BLaER1 treated with 17β-estradiol and CSF1 and Interleukin-3, amounts not matched to agents 10 nM and 100 nM (cell line): ENCODE data around the gene SLC34A1.
A peak's percentile ranks its signal among the peaks of the same experiment; 100 is the strongest.

Source experiments
- H3K27ac ChIP-seq, 11 experiments: shearing (Covaris generic); formaldehyde crosslinking; 2 replicates each; pipeline ENCODE4 v1.8.1; 2022
- H3K27me3 ChIP-seq, 11 experiments: shearing (Covaris generic); formaldehyde crosslinking; 2 replicates each; pipeline ENCODE4 v1.8.1; 2022
- H3K36me3 ChIP-seq, 11 experiments: shearing (Covaris generic); formaldehyde crosslinking; 2 replicates each; pipeline ENCODE4 v1.8.1; 2022
- H3K4me1 ChIP-seq, 10 experiments: shearing (Covaris generic); formaldehyde crosslinking; 2 replicates each; pipeline ENCODE4 v1.8.1; 2022
- H3K4me2 ChIP-seq, 11 experiments: shearing (Covaris generic); formaldehyde crosslinking; 2 replicates each; pipeline ENCODE4 v1.8.1; 2022
- H3K4me3 ChIP-seq, 10 experiments: shearing (Covaris generic); formaldehyde crosslinking; 2 replicates each; pipeline ENCODE4 v1.8.1; 2022
- H3K9ac ChIP-seq, 11 experiments: shearing (Covaris generic); formaldehyde crosslinking; 2 replicates each; pipeline ENCODE4 v1.8.1; 2022
- H3K9me3 ChIP-seq, 11 experiments: shearing (Covaris generic); formaldehyde crosslinking; replicated peaks in 1 of 11; 2 replicates each; pipeline ENCODE4 v1.8.1; 2022
- H4K20me1 ChIP-seq, 11 experiments: shearing (Covaris generic); formaldehyde crosslinking; 2 replicates each; pipeline ENCODE4 v1.8.1; 2022
- Cebpa-rat ChIP-seq, 11 experiments: shearing (Covaris generic); IDR thresholded peaks; 2 replicates each; pipeline ENCODE4 v1.8.1; 2022

SLC34A1 gene

DNA sequence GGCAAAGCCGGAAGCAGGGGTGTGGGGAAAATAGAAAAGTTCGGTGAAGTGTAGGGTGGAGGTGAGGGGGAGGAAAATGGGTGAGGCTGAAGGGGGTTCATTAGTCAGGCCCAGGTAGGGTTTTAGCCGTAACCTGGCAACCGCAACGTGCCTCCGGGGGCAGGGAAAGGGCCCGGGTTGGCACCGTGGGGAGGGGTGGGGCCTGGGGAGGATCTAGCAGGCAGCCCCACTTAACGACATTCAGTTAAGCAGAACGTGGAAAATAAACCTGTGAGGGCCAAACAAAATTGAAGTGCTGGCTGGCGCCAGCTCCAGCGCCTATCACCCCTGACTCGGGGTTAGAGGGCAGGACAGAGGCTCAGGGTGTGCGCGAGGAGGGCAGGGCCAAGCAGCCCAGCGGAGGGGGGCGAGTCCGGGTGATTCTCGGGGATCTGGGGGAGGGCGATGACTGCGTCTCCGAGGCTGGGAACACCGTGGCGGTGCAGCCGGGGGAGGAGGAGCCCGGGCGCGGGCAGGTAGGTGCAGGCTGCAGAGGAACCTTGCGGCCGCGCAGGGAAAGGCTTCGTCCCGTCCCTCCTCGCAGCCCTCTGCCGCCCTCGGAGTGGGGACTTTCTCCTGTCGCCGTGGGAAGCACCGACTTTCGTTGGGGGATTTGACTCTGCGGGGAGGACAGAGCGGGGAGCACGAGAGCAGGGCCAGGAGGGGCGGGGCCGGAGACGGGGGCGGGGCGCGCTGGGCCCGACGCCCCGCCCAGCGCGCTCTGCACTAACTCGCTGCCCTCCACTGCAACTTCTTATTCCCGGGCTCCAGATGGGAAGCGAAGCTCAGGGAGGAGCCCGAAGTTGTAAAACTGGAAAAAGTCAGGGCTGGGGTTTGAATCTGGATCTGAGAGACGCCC, 21.4 kb upstream of the SLC34A1 start:
- Histone ChIP-seq H4K20me1 (peaks cover 0 to 60% (median 4%) of the 10 kb centered on the region in 11 experiments; a peak in 8 of 22 replicates), H3K4me1 (peaks cover 56 to 86% (median 73%) of the 10 kb centered on the region in 10 experiments), H3K36me3 (peaks cover 0 to 13% (median 6%) of the 10 kb centered on the region in 11 experiments; a peak in 14 of 22 replicates), H3K4me3 (peak overlapping the region in 9 of 10 experiments; percentile 20 to 60 (median 44); a peak in 14 of 20 replicates), H3K27ac (peak overlapping the region in 1 of 11 experiments; percentile 19; a peak in 1 of 22 replicates), H3K4me2 (peak overlapping the region; percentile 76 to 98 (median 90)), H3K9me3 (no peaks in the 10 kb centered on the region), H3K27me3 (no peaks in the 10 kb centered on the region), H3K9ac (peak overlapping the region in 8 of 11 experiments; percentile 10 to 56 (median 30); a peak in 8 of 22 replicates)
- TF ChIP-seq Cebpa-rat (IDR thresholded peaks at IDR 0.05): no peak

DNA sequence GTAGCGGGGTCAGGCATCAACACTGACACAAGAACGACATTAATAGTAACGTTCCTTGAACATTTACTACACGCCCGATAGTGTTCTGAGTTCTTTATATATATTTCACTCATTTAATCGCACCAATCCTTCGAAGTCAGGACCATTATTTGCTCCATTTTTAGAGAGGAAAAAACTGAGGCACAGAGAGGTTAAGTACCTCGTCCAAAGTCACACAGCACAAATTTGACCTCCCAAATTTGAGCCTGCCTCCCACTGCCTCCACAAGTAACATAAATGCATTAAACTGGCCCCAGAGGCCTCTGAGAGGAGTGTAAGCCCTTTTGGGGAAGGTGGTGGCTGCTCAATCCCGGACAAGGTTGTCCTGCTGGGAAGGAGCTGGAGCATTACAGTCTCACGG, 20.7 kb upstream of the SLC34A1 start:
- TF ChIP-seq Cebpa-rat (IDR thresholded peaks at IDR 0.05): no peak
- Histone ChIP-seq H3K4me3 (peak overlapping the region in 3 of 10 experiments; percentile 46 to 60 (median 49); a peak in 4 of 20 replicates), H3K9ac (no peak overlapping the region)

DNA sequence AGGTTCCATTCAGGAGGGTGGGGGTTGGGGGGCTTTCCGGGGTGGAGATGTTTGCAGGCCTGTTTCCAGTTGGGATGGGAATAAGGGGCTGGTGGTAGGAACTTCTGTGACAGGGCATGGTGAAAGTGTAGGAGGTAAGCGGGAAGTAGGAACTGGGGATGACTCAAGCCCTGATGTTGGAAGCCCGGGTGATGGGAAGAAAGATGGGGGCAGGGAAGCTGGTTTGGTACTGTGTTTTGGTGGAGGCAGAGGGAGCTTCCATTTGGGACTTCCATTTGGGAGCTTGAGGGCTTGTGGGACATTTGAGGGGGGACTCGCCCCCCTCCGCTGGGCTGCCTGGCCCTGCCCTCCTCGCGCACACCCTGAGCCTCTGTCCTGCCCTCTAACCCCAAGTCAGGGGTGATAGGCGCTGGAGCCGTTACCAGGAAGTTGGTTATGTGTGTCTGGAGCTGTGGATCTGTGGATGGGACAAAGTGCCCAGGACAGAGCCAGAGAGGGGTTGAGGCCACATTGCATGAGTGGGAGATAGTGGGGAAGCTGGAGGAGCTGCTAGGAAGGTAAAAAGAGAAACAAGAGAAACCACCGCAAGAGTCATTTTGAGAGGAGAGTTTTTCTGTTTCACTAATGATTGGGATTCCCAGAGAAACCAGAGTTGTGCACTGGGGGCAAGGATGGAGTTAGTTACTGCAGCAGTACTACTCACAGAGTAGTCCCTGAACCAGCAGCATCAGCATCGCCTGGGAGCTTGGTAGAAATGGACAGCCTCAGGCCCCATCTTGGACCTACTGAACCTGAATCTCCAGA, 19.9 kb upstream of the SLC34A1 start:
- no peak for TF ChIP-seq Cebpa-rat (IDR thresholded peaks at IDR 0.05)
- Histone ChIP-seq H3K4me1 (peaks cover 49 to 82% (median 65%) of the 10 kb centered on the region in 10 experiments), H3K4me3 (no peak overlapping the region), H3K27me3 (no peaks in the 10 kb centered on the region), H3K4me2 (peak overlapping the region in 6 of 11 experiments; percentile 24 to 98 (median 88); a peak in 10 of 22 replicates), H3K27ac (no peak overlapping the region), H4K20me1 (peaks cover 0 to 72% (median 4%) of the 10 kb centered on the region in 11 experiments; a peak in 10 of 22 replicates), H3K36me3 (peaks cover 5 to 24% (median 15%) of the 10 kb centered on the region in 11 experiments; a peak in 17 of 22 replicates), H3K9me3 (no peaks in the 10 kb centered on the region), H3K9ac (no peak overlapping the region)

More for the DNA sequence above, 20.7 kb upstream of the SLC34A1 start:
- peak overlapping the region; percentile 76 to 98 (median 90) for H3K4me2 ChIP-seq
- peaks cover under 1 to 20% (median 13%) of the 10 kb centered on the region in 11 experiments; a peak in 17 of 22 replicates for H3K36me3 ChIP-seq
- H3K27ac ChIP-seq: no peak overlapping the region
- H4K20me1 ChIP-seq: peaks cover 0 to 67% (median 4%) of the 10 kb centered on the region in 11 experiments; a peak in 8 of 22 replicates
- H3K27me3 ChIP-seq: no peaks in the 10 kb centered on the region
- H3K9me3 ChIP-seq: no peaks in the 10 kb centered on the region
- peaks cover 49 to 82% (median 66%) of the 10 kb centered on the region in 10 experiments for H3K4me1 ChIP-seq

DNA sequence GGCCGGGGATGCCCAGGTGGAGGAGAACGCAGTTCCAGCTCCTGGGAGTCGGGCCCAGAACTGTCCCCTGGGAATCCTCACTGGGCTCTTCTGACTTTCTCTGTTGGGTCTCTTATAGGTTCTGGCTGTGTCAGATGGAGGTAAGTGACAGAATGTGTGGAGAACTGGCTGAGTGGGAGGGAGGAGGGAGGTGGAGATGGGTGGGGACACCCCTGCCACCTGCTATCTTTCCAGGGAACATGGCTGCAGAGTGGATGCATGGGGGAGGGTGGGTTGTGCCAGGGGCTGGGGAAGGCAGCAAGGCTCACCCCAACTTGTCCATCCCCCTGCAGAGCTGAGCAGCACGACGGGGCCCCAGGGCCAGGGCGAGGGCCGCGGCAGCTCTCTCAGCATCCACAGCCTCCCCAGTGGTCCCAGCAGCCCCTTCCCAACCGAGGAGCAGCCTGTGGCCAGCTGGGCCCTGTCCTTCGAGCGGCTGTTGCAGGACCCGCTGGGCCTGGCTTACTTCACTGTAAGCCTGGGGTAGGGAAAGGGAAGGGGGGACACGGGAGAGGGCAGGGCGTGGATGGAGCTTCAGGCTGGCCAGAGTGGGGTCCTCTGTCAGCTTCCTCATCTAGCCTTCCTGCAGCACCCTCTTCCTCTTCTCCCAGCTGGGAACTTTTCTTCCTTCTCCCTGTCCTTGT, 18.2 kb upstream of the SLC34A1 start:
- peak overlapping the region in 3 of 11 experiments; percentile 15 to 41 (median 15); a peak in 2 of 22 replicates for H3K9ac ChIP-seq
- H3K27me3 ChIP-seq: no peaks in the 10 kb centered on the region
- H3K36me3 ChIP-seq: peaks cover 5 to 24% (median 15%) of the 10 kb centered on the region in 11 experiments; a peak in 17 of 22 replicates
- H3K4me3 ChIP-seq: no peak overlapping the region
- H3K9me3 ChIP-seq: no peaks in the 10 kb centered on the region
- H3K4me2 ChIP-seq: peak overlapping the region in 5 of 11 experiments; percentile 23 to 73 (median 33); a peak in 6 of 22 replicates
- TF ChIP-seq Cebpa-rat (IDR thresholded peaks at IDR 0.05): no peak
- peaks cover 0 to 74% (median 7%) of the 10 kb centered on the region in 11 experiments; a peak in 11 of 22 replicates for H4K20me1 ChIP-seq
- no peak overlapping the region for H3K27ac ChIP-seq
- peaks cover 49 to 79% (median 64%) of the 10 kb centered on the region in 10 experiments for H3K4me1 ChIP-seq

DNA sequence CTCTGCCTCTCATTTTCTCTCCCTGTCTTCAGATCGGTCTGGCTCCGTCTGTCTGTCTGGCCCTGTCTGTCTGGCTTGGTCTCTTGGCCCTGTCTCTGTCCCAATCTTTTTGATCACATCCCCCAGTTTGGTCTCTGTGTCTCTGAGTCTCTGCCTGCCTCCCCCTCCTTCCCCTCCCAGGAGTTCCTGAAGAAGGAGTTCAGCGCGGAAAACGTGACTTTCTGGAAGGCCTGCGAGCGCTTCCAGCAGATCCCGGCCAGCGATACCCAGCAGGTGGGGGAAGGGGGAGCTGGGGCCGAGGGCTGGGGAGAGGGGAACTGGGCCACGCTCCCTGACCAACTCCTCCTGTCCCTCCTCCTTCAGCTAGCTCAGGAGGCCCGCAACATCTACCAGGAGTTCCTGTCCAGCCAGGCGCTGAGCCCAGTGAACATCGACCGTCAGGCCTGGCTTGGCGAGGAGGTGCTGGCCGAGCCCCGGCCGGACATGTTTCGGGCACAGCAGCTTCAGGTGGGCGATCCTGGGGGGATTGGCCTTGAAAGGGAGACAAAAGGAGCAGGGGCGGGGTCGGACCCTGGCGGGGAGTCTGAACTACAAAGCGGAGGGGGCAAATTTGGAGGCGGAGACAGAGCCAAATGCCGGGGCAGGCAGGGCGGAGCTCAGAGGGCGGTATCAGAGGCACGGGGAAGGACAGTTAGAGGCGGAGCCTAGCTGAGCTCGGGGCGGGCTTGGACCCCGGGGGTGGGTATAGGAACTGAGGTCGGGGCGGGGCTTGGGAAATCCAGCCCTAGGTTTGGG, 17.5 kb upstream of the SLC34A1 start:
- H3K4me1 ChIP-seq: peaks cover 50 to 78% (median 63%) of the 10 kb centered on the region in 10 experiments
- peaks cover 0 to 70% (median 7%) of the 10 kb centered on the region in 11 experiments; a peak in 11 of 22 replicates for H4K20me1 ChIP-seq
- H3K9me3 ChIP-seq: no peaks in the 10 kb centered on the region
- peak overlapping the region in 5 of 11 experiments; percentile 23 to 73 (median 33); a peak in 6 of 22 replicates for H3K4me2 ChIP-seq
- no peak for TF ChIP-seq Cebpa-rat (IDR thresholded peaks at IDR 0.05)
- H3K36me3 ChIP-seq: peaks cover 5 to 24% (median 15%) of the 10 kb centered on the region in 11 experiments; a peak in 17 of 22 replicates
- H3K4me3 ChIP-seq: no peak overlapping the region
- no peaks in the 10 kb centered on the region for H3K27me3 ChIP-seq
- no peak overlapping the region for H3K27ac ChIP-seq
- peak overlapping the region in 3 of 11 experiments; percentile 15 to 41 (median 15); a peak in 2 of 22 replicates for H3K9ac ChIP-seq

DNA sequence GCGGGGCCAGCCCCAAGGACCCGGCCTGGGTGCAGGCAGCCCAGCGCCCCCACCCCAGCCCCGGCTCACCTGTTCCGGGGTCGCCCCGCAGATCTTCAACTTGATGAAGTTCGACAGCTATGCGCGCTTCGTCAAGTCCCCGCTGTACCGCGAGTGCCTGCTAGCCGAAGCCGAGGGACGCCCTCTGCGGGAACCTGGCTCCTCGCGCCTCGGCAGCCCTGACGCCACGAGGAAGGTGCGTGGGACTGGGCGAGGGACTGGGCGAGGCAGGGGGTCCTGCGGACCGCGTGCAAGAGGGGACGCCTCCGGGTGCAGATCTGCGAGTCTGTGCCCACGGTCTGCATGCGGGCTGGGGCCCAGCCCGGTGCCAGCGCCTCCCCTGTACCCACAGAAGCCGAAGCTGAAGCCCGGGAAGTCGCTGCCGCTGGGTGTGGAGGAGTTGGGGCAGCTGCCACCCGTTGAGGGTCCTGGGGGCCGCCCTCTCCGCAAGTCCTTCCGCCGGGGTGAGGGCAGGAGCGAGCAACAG, 16.8 kb upstream of the SLC34A1 start:
- no peak for TF ChIP-seq Cebpa-rat (IDR thresholded peaks at IDR 0.05)
- no peak overlapping the region for H3K27ac ChIP-seq
- peaks cover 0 to 63% (median 7%) of the 10 kb centered on the region in 11 experiments; a peak in 11 of 22 replicates for H4K20me1 ChIP-seq
- no peak overlapping the region for H3K4me2 ChIP-seq
- no peak overlapping the region for H3K4me3 ChIP-seq
- H3K36me3 ChIP-seq: peaks cover 5 to 24% (median 15%) of the 10 kb centered on the region in 11 experiments; a peak in 18 of 22 replicates
- no peaks in the 10 kb centered on the region for H3K9me3 ChIP-seq
- H3K4me1 ChIP-seq: peaks cover 50 to 78% (median 63%) of the 10 kb centered on the region in 10 experiments
- no peak overlapping the region for H3K9ac ChIP-seq
- H3K27me3 ChIP-seq: no peaks in the 10 kb centered on the region
